ENCODE results near the gene PRKAB1.

The PRKAB1 gene

DNA sequence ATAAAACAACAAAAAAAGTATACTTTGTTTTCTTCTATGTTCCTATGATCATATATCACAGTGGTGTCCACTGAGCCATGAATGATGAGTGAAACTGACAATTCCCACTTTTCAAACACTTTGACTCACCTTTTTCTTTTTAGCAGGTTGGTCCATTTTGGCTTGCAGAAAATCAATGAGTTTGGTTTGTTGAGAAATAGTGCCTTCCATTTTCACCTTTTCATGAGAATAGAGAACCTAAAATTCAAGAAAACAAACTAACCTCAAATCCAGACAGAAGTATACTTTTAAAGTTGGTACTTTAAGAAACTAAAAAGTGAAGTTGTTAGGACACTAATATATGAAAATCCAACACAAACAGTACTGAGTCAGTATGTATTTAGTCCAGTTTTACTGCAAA lies 52.4 kb downstream of the PRKAB1 start:
- H3K27ac ChIP-seq (ENCODE audit: insufficient read depth, low read depth, low read length, poor library complexity, severe bottlenecking), result no peak overlapping the region
- no peaks in the 10 kb centered on the region for H3K9me3 ChIP-seq (ENCODE audit: control insufficient read depth, low read length)
- H3K4me3 ChIP-seq (ENCODE audit: insufficient read depth, low read depth, low read length), result no peak overlapping the region
- H3K4me1 ChIP-seq (ENCODE audit: control insufficient read depth, insufficient read depth, low read length), result no peaks in the 10 kb centered on the region
- H3K36me3 ChIP-seq (ENCODE audit: control insufficient read depth, insufficient read depth, low read length), result peaks cover 24% of the 10 kb centered on the region
- no peaks in the 10 kb centered on the region for H3K27me3 ChIP-seq (ENCODE audit: control insufficient read depth, insufficient read depth, low read length, poor library complexity, severe bottlenecking)

DNA sequence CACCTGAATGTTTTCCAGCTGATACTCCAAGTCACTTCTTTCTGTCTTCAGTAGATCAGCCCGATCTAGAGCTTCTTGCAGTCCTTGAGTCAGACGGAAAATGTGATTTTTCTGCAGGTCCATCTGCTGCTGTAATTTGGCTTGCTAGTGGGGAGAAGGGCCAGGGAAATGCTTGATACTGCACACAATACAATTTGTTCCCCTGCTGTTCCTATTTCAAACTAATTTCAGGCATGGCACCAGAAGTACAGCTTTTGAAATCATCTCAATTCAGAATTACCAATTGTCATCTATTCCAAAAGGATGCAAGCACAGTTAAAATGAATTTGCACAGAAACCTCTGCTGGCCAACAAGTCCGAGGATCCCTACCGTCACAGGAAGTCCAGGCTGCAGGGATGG lies 53.4 kb downstream of the PRKAB1 start:
- Histone ChIP-seq H3K27me3 (ENCODE audit: control insufficient read depth, insufficient read depth, low read length, poor library complexity, severe bottlenecking) (no peaks in the 10 kb centered on the region), H3K27ac (ENCODE audit: insufficient read depth, low read depth, low read length, poor library complexity, severe bottlenecking) (no peak overlapping the region), H3K9me3 (ENCODE audit: control insufficient read depth, low read length) (no peaks in the 10 kb centered on the region), H3K36me3 (ENCODE audit: control insufficient read depth, insufficient read depth, low read length) (peaks cover 24% of the 10 kb centered on the region), H3K4me1 (ENCODE audit: control insufficient read depth, insufficient read depth, low read length) (no peaks in the 10 kb centered on the region), H3K4me3 (ENCODE audit: insufficient read depth, low read depth, low read length) (no peak overlapping the region)
- WGBS, 2 experiments, result 94 to 95% methylated on average over 4 of the region's 4 CpGs

GRCh38 chr12:119725523-119725922 lies 57.6 kb downstream of the PRKAB1 start:
- H3K27me3 ChIP-seq (ENCODE audit: control insufficient read depth, insufficient read depth, low read length, poor library complexity, severe bottlenecking), result no peaks in the 10 kb centered on the region
- no peak overlapping the region for H3K4me3 ChIP-seq (ENCODE audit: insufficient read depth, low read depth, low read length)
- WGBS, 2 experiments, result 95 to 97% methylated on average over 4 of the region's 4 CpGs
- no peak overlapping the region for H3K27ac ChIP-seq (ENCODE audit: insufficient read depth, low read depth, low read length, poor library complexity, severe bottlenecking)
- H3K4me1 ChIP-seq (ENCODE audit: control insufficient read depth, insufficient read depth, low read length), result no peaks in the 10 kb centered on the region
- H3K36me3 ChIP-seq (ENCODE audit: control insufficient read depth, insufficient read depth, low read length), result peaks cover 3% of the 10 kb centered on the region
- H3K9me3 ChIP-seq (ENCODE audit: control insufficient read depth, low read length), result no peaks in the 10 kb centered on the region

GRCh38 chr12:119727600-119728443 lies 59.9 kb downstream of the PRKAB1 start:
- Histone ChIP-seq H3K4me3 (ENCODE audit: insufficient read depth, low read depth, low read length) (no peak overlapping the region), H3K27ac (ENCODE audit: insufficient read depth, low read depth, low read length, poor library complexity, severe bottlenecking) (no peak overlapping the region), H3K9me3 (ENCODE audit: control insufficient read depth, low read length) (no peaks in the 10 kb centered on the region), H3K4me1 (ENCODE audit: control insufficient read depth, insufficient read depth, low read length) (no peaks in the 10 kb centered on the region), H3K27me3 (ENCODE audit: control insufficient read depth, insufficient read depth, low read length, poor library complexity, severe bottlenecking) (no peaks in the 10 kb centered on the region), H3K36me3 (ENCODE audit: control insufficient read depth, insufficient read depth, low read length) (peaks cover 9% of the 10 kb centered on the region)
- WGBS, 2 experiments, result 91 to 95% methylated on average over 3 of the region's 3 CpGs

- H3K36me3 ChIP-seq (ENCODE audit: control insufficient read depth, insufficient read depth, low read length), result peaks cover 11% of the 10 kb centered on the region
- WGBS, 2 experiments, result 95 to 96% methylated on average over 6 of the region's 6 CpGs
- no peaks in the 10 kb centered on the region for H3K4me1 ChIP-seq (ENCODE audit: control insufficient read depth, insufficient read depth, low read length)
- no peaks in the 10 kb centered on the region for H3K9me3 ChIP-seq (ENCODE audit: control insufficient read depth, low read length)
- H3K4me3 ChIP-seq (ENCODE audit: insufficient read depth, low read depth, low read length), result no peak overlapping the region
- H3K27ac ChIP-seq (ENCODE audit: insufficient read depth, low read depth, low read length, poor library complexity, severe bottlenecking), result no peak overlapping the region
- H3K27me3 ChIP-seq (ENCODE audit: control insufficient read depth, insufficient read depth, low read length, poor library complexity, severe bottlenecking), result no peaks in the 10 kb centered on the region
Measured at GRCh38 chr12:119728444-119728745, 60.5 kb downstream of the PRKAB1 start.

DNA sequence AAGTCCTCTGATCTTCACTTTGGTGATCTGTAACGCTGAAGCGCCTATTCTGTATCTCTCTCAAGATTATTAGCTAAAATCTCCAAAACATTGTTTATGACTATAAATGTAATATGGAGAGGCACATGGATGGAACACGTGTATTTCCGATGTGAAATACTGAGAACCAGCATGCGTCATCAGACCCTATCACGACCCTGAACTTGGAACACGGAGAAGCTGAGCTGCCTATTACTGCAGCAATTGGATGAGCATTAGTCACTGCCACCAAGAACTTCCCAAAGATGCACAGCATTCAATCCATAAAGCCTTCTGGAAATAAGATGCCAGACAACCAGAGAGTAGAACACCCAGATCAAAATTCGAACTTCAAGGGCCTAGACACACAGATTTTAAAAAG lies 61.9 kb downstream of the PRKAB1 start:
- peaks cover 18% of the 10 kb centered on the region for H3K36me3 ChIP-seq (ENCODE audit: control insufficient read depth, insufficient read depth, low read length)
- H3K4me3 ChIP-seq (ENCODE audit: insufficient read depth, low read depth, low read length), result no peak overlapping the region
- H3K27ac ChIP-seq (ENCODE audit: insufficient read depth, low read depth, low read length, poor library complexity, severe bottlenecking), result no peak overlapping the region
- H3K4me1 ChIP-seq (ENCODE audit: control insufficient read depth, insufficient read depth, low read length), result no peaks in the 10 kb centered on the region
- WGBS, 2 experiments, result 91 to 94% methylated on average over 6 of the region's 8 CpGs
- H3K27me3 ChIP-seq (ENCODE audit: control insufficient read depth, insufficient read depth, low read length, poor library complexity, severe bottlenecking), result no peaks in the 10 kb centered on the region
- H3K9me3 ChIP-seq (ENCODE audit: control insufficient read depth, low read length), result no peaks in the 10 kb centered on the region

GRCh38 chr12:119730381-119730780 lies 62.4 kb downstream of the PRKAB1 start:
- no peak overlapping the region for H3K27ac ChIP-seq (ENCODE audit: insufficient read depth, low read depth, low read length, poor library complexity, severe bottlenecking)
- no peaks in the 10 kb centered on the region for H3K27me3 ChIP-seq (ENCODE audit: control insufficient read depth, insufficient read depth, low read length, poor library complexity, severe bottlenecking)
- peaks cover 21% of the 10 kb centered on the region for H3K36me3 ChIP-seq (ENCODE audit: control insufficient read depth, insufficient read depth, low read length)
- no peaks in the 10 kb centered on the region for H3K9me3 ChIP-seq (ENCODE audit: control insufficient read depth, low read length)
- WGBS, 2 experiments, result 95% methylated on average over 13 of the region's 13 CpGs
- no peaks in the 10 kb centered on the region for H3K4me1 ChIP-seq (ENCODE audit: control insufficient read depth, insufficient read depth, low read length)
- no peak overlapping the region for H3K4me3 ChIP-seq (ENCODE audit: insufficient read depth, low read depth, low read length)
